GM12875 (cell line): ENCODE measurements around the gene PLOD1.

ENCODE experiments used
- H3K4me3 ChIP-seq: one replicate; pipeline ENCODE4 v1.5.1; 2011; ENCODE audit warnings: low read depth, low read length, control low read depth
- CTCF ChIP-seq: IDR thresholded peaks from 2 replicates; pipeline ENCODE4 v1.5.1; 2011; ENCODE audit warnings: low read depth, mild to moderate bottlenecking, control low read depth, inconsistent platforms, low read length, moderate library complexity, borderline replicate concordance; ENCODE audit not compliant: insufficient read depth

PLOD1 gene

GRCh38 chr1:12010746-12011570 lies 76.4 kb downstream of the PLOD1 start:
- no peak for TF ChIP-seq CTCF
- no peak overlapping the region for H3K4me3 ChIP-seq

- no peak overlapping the region for H3K4me3 ChIP-seq
- TF ChIP-seq CTCF, result no peak
Measured at GRCh38 chr1:12011998-12012397, 77.5 kb downstream of the PLOD1 start.

- no peak for TF ChIP-seq CTCF
- H3K4me3 ChIP-seq, result no peak overlapping the region
Measured at GRCh38 chr1:12012560-12013316, 78.2 kb downstream of the PLOD1 start.

- TF ChIP-seq CTCF, result 0 out of 2 replicates have a peak, but pooled peaks have one; percentile 3
Measured at GRCh38 chr1:12014141-12014991, 79.8 kb downstream of the PLOD1 start.

GRCh38 chr1:12015001-12015491 lies 80.5 kb downstream of the PLOD1 start:
- H3K4me3 ChIP-seq, result no peak overlapping the region
- no peak for TF ChIP-seq CTCF

More at GRCh38 chr1:12014141-12014991, 79.8 kb downstream of the PLOD1 start:
- H3K4me3 ChIP-seq, result no peak overlapping the region

- no peak for TF ChIP-seq CTCF
- H3K4me3 ChIP-seq, result no peak overlapping the region
Measured at GRCh38 chr1:12015499-12015898, 81.0 kb downstream of the PLOD1 start.
